Naive thymus-derived CD8-positive, alpha-beta T cell (primary cell): ENCODE results near the gene PRSS50. TPM values are rescaled to one million over a fixed set of nuclear protein-coding genes. Genes with fewer than 3 reads are reported as not detected.
"Not testable (repeated sequence)": the region's sequence is repeated elsewhere in the genome, so short reads cannot be mapped to it uniquely, and the experiment has no call there.

Source experiments
- ATAC-seq, 2 donors: fragments of 150-1000 bp; cut with Tn5 transposase in 1 of 2; sonication (Bioruptor Pico), chemical (Tn5 transposase) in 1 of 2; 1 replicate in 1 of 2; 2 replicates in 1 of 2; pipeline ENCODE4 v1.10.0; 2021; ENCODE audit warnings: mild to moderate bottlenecking in 2 of 2, moderate library complexity in 2 of 2
- POLR2A ChIA-PET: fragments of 350-600 bp; sonication (Branson Sonifier 250); formaldehyde crosslinking; loops from one replicate; lab custom pipeline; 2021; ENCODE audit warnings: antibody characterized with exemption; lab: Charles Lee
- DNase-seq, 10 donors: peaks; one replicate each; pipeline versions ENCODE4 v3.0.0 to v3.0.0-alpha.2; 2020 to 2022
- H3K27ac Mint-ChIP-seq, 10 donors: one replicate each; pipeline ENCODE4 v1.8.0; 2020 to 2022; ENCODE audit warnings: mild to moderate bottlenecking in 10 of 10, mixed read lengths in 10 of 10, moderate library complexity in 4 of 10, inconsistent platforms in 1 of 10
- H3K27me3 Mint-ChIP-seq, 5 donors: one replicate each; pipeline ENCODE4 v1.8.0; 2021 to 2022; ENCODE audit warnings: mixed read lengths in 5 of 5
- H3K36me3 Mint-ChIP-seq, 3 donors: one replicate each; pipeline ENCODE4 v1.8.0; 2020 to 2022; ENCODE audit warnings: mixed read lengths in 3 of 3, mild to moderate bottlenecking in 2 of 3, inconsistent platforms in 1 of 3
- H3K4me1 Mint-ChIP-seq, 4 donors: one replicate each; pipeline ENCODE4 v1.8.0; 2021 to 2022; ENCODE audit warnings: mixed read lengths in 4 of 4
- H3K4me3 Mint-ChIP-seq, 10 donors: one replicate each; pipeline ENCODE4 v1.8.0; 2020 to 2022; ENCODE audit warnings: mild to moderate bottlenecking in 10 of 10, mixed read lengths in 10 of 10, moderate library complexity in 6 of 10, inconsistent platforms in 1 of 10
- H3K9me3 Mint-ChIP-seq, 9 donors: one replicate each; pipeline ENCODE4 v1.8.0; 2020 to 2022; ENCODE audit warnings: mixed read lengths in 9 of 9, mild to moderate bottlenecking in 3 of 9, inconsistent platforms in 1 of 9, moderate library complexity in 1 of 9
- polyA plus RNA-seq, 3 donors: library from polyadenylated mRNA; unstranded; fragments of 300-500 nt; fragmentation: Illumina TruSeq; gene quantifications; one replicate each; pipeline ENCODE4 v1.2.3, GENCODE V29; 2021
- total RNA-seq, 8 experiments: library from RNA in 2 of 8; stranded (reverse) in 2 of 8; gene quantifications; one replicate each; pipeline ENCODE4 v1.2.3 and lab custom pipeline; 2021 to 2026

The PRSS50 gene
- total and polyA plus RNA-seq, 5 experiments from 2014 or later, result 0.05 TPM; not detected in 4

GRCh38 chr3:46742992-46743585 lies 25.4 kb upstream of the PRSS50 start:
- Mint-ChIP-seq H3K27ac (no peak overlapping the region), H3K27me3 (peaks cover 0 to 4% (median 0%) of the 10 kb centered on the region in 5 donors), H3K4me3 (no peak overlapping the region), H3K36me3 (no peaks in the 10 kb centered on the region), H3K4me1 (peaks cover 0 to 2% (median 0%) of the 10 kb centered on the region in 4 donors), H3K9me3 (no peaks in the 10 kb centered on the region)
- POLR2A ChIA-PET, result no interaction called here
- ATAC-seq, result no peak
- DNase-seq, result no peak

- POLR2A ChIA-PET, H3K36me3 Mint-ChIP-seq, DNase-seq, H3K27ac Mint-ChIP-seq, H3K9me3 Mint-ChIP-seq, H3K4me1 Mint-ChIP-seq, ATAC-seq, H3K4me3 Mint-ChIP-seq: not testable (repeated sequence)
- H3K27me3 Mint-ChIP-seq, result peaks cover 0 to 15% (median 5%) of the 10 kb centered on the region in 5 donors
These were observed 21.9 kb upstream of the PRSS50 start for GRCh38 chr3:46739565-46739964.

DNA sequence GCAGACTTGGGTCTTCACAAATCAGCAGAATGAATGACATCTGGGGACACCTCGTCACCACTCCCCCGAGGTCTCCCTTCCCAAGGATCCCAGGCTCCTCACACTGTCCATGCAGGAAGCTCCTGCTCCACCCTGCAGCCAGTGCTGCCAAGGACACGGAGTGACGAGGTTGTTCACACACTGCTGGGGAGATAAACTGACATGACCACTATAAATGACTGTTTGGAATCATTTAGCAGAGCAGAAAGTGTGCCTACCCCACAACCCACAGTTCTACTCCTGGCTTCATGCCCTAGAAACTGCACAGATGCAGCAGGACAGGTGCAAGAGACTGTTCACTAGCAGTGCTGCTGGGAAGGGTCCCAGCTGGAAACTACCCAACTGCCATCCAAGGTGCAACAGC lies 19.7 kb upstream of the PRSS50 start:
- H3K27ac Mint-ChIP-seq, result no peak overlapping the region
- ATAC-seq (no peak), DNase-seq (no peak)
- H3K4me1 Mint-ChIP-seq, result peaks cover 0 to 2% (median 0%) of the 10 kb centered on the region in 4 donors
- no peaks in the 10 kb centered on the region for H3K9me3 Mint-ChIP-seq
- no peak overlapping the region for H3K4me3 Mint-ChIP-seq
- H3K27me3 Mint-ChIP-seq, result peaks cover 0 to 18% (median 6%) of the 10 kb centered on the region in 5 donors
- H3K36me3 Mint-ChIP-seq, result peaks cover 0 to 1% (median 0%) of the 10 kb centered on the region in 3 donors
- POLR2A ChIA-PET, result no interaction called here

DNA sequence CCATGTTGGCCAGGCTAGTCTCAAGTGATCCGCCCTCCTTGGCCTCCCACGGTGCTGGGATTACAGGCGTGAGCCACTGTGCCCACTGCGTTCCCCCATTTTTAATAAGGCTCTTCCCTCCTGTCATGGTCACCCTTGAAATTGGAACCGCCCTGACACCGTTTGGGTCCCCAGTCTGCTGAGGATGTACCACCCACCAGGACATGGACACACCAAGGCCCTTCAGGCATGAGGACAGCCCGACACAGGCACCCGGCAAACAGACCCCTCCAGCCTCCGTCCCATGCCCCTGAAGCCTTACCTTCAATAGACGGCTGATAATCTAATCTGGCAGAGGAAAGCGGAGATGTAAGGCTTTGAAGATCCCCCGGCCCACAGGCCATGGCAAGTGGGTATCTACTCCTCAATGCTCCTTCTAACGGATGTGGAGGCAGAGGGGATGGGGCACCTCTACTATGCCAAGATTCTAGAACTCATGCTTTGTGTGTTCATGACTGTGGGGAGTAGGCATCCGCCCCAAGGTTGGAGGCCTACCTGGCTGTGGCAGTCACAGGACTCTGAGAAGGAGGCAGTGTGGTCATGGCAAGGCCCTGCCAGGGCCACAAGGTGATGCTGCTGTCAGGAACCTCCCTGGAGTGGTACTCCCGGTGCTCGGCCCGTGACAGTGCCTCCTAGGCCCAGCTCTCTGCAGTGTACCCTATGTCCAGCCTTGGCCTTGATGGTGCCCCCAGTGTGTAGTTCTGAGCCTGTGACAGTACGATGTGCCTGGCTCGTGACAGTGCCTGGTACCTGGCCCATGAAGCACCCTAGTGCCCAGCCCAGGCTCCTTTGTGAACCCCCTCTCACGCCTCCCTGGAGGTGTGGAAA lies 18.6 kb upstream of the PRSS50 start:
- H3K4me1 Mint-ChIP-seq, result no peaks in the 10 kb centered on the region
- H3K9me3 Mint-ChIP-seq, result no peaks in the 10 kb centered on the region
- H3K27ac Mint-ChIP-seq, result no peak overlapping the region
- ATAC-seq, result no peak
- no peak overlapping the region for H3K4me3 Mint-ChIP-seq
- H3K36me3 Mint-ChIP-seq, result peaks cover 0 to 1% (median 0%) of the 10 kb centered on the region in 3 donors
- H3K27me3 Mint-ChIP-seq, result peaks cover 0 to 18% (median 9%) of the 10 kb centered on the region in 5 donors
- POLR2A ChIA-PET, result no interaction called here
- peak in 1 of 10 donors; percentile 59 for DNase-seq

DNA sequence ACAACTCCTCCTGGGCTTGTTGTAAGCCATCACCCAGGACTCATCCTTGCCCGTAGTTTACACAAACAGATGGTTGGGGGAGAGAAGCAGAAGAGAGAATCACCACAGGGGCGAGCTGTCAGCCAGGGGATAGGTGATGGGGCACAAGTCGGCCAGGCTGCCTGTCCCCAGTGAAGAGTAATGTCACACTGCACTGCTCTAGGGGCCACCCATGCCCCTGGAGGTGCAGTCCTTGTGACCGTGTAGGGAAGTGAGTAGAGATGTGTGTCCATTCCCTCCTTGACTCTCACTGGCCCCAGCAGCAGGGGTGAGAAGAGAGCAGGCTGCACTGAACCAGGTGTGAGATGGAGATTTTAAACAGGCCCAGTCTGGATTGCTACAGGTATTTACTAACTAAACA lies 17.1 kb upstream of the PRSS50 start:
- no peak for ATAC-seq
- Mint-ChIP-seq H3K27me3 (peaks cover 0 to 18% (median 9%) of the 10 kb centered on the region in 5 donors), H3K4me1 (no peaks in the 10 kb centered on the region), H3K36me3 (peaks cover 0 to 1% (median 0%) of the 10 kb centered on the region in 3 donors), H3K9me3 (no peaks in the 10 kb centered on the region), H3K4me3 (no peak overlapping the region), H3K27ac (peak overlapping the region in 1 of 10 donors; percentile 13)
- no peak for DNase-seq
- POLR2A ChIA-PET, result no interaction called here

- peaks cover 0 to 1% (median 0%) of the 10 kb centered on the region in 3 donors for H3K36me3 Mint-ChIP-seq
- ATAC-seq (no peak), DNase-seq (no peak)
- POLR2A ChIA-PET, result no interaction called here
- H3K27ac Mint-ChIP-seq, result no peak overlapping the region
- peaks cover 0 to 18% (median 9%) of the 10 kb centered on the region in 5 donors for H3K27me3 Mint-ChIP-seq
- no peaks in the 10 kb centered on the region for H3K9me3 Mint-ChIP-seq
- no peaks in the 10 kb centered on the region for H3K4me1 Mint-ChIP-seq
- no peak overlapping the region for H3K4me3 Mint-ChIP-seq
These were observed 15.5 kb upstream of the PRSS50 start for GRCh38 chr3:46733026-46733800.

- POLR2A ChIA-PET, result no interaction called here
- H3K9me3 Mint-ChIP-seq, result no peaks in the 10 kb centered on the region
- no peak for DNase-seq
- H3K27me3 Mint-ChIP-seq, result peaks cover 0 to 9% (median 6%) of the 10 kb centered on the region in 5 donors
- no peak overlapping the region for H3K27ac Mint-ChIP-seq
- no peak overlapping the region for H3K4me3 Mint-ChIP-seq
- H3K4me1 Mint-ChIP-seq, result no peaks in the 10 kb centered on the region
- H3K36me3 Mint-ChIP-seq, result peaks cover 0 to 1% (median 0%) of the 10 kb centered on the region in 3 donors
- ATAC-seq, result no peak
These were observed 14.1 kb upstream of the PRSS50 start for GRCh38 chr3:46731795-46732194.

DNA sequence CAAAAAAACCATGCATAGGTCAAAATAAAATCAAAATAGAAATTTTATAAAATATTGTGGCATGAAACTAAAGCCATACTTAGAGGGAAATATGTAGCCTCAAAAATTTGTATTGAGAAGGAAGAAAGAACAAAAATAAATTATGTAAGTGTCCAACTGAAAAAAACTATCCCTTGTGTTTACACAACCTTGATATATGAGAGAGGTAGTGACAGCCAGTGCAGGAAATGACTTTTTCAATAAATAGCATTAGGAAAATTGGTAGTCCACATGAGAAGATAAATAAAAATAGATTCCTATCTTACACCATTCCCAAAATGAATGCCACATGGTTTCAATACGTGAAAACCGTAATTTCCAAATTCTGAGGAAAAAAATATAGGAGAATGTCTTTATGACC lies 13.2 kb upstream of the PRSS50 start:
- H3K27me3 Mint-ChIP-seq, result peaks cover 0 to 11% (median 6%) of the 10 kb centered on the region in 5 donors
- no peaks in the 10 kb centered on the region for H3K4me1 Mint-ChIP-seq
- ATAC-seq, result no peak
- H3K4me3 Mint-ChIP-seq, result no peak overlapping the region
- POLR2A ChIA-PET, result no interaction called here
- H3K27ac Mint-ChIP-seq, result no peak overlapping the region
- H3K9me3 Mint-ChIP-seq, result no peaks in the 10 kb centered on the region
- peaks cover 0 to 1% (median 0%) of the 10 kb centered on the region in 3 donors for H3K36me3 Mint-ChIP-seq
- DNase-seq, result no peak

DNA sequence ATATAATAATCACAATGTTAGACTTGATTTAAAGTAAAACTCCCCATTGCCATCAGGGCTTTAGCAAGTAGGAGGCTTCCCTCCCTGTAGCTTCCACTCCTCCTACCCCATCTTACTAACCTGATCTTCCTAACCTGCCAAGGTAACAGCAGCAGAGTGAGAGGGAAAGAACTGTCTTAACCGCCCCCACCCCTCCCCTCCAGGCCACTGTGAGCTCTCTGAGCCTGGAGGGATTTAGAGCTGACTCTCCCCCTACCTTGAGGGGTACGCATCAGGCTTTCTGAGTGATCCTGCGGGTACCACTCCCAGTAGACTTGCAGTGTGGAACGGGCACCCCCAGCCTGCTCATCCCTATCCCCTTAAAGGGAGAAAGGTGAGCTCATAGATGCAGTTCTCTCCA lies 11.4 kb upstream of the PRSS50 start:
- peak overlapping the region in 1 of 10 donors; percentile 71 for H3K27ac Mint-ChIP-seq
- ATAC-seq, result no peak

GRCh38 chr3:46725621-46726314 lies 8.1 kb upstream of the PRSS50 start:
- Mint-ChIP-seq H3K27me3 (peaks cover 0 to 15% (median 0%) of the 10 kb centered on the region in 5 donors), H3K27ac (no peak overlapping the region), H3K4me3 (no peak overlapping the region), H3K9me3 (peaks cover 0 to 4% (median 0%) of the 10 kb centered on the region in 9 donors), H3K36me3 (no peaks in the 10 kb centered on the region), H3K4me1 (no peaks in the 10 kb centered on the region)
- POLR2A ChIA-PET, result no interaction called here
- DNase-seq (no peak), ATAC-seq (no peak)

More for the DNA sequence above, 11.4 kb upstream of the PRSS50 start:
- Mint-ChIP-seq H3K4me3 (no peak overlapping the region), H3K36me3 (no peaks in the 10 kb centered on the region), H3K9me3 (no peaks in the 10 kb centered on the region), H3K27me3 (peaks cover 0 to 11% (median 4%) of the 10 kb centered on the region in 5 donors), H3K4me1 (no peaks in the 10 kb centered on the region)
- POLR2A ChIA-PET, result no interaction called here
- DNase-seq, result no peak

DNA sequence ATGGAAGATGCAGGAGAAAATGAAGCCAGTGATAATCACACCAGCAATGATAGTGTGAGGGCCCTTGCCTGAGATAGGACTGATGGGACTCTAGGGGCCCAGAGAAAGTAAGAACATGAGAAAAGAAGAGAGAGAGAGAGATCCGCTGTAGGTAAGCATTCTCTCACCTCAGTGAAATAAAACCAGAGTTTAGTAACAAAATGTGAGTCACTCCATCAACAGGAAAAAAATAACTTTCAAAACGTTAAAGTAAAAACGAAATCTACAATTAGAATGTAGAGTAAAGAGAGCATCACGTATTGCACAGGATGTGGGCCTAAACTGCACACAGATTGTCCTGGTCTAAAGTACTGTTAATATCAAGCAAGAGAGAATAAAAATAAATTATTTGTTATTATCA lies 6.8 kb upstream of the PRSS50 start:
- no peak overlapping the region for H3K27ac Mint-ChIP-seq

GRCh38 chr3:46722443-46722842 lies 4.8 kb upstream of the PRSS50 start:
- ATAC-seq (no peak), DNase-seq (no peak)
- H3K27ac Mint-ChIP-seq, result no peak overlapping the region
- peaks cover 11 to 30% (median 23%) of the 10 kb centered on the region in 5 donors for H3K27me3 Mint-ChIP-seq
- H3K9me3 Mint-ChIP-seq, result peaks cover 0 to 4% (median 0%) of the 10 kb centered on the region in 9 donors
- H3K4me3 Mint-ChIP-seq, result no peak overlapping the region
- H3K4me1 Mint-ChIP-seq, result peaks cover 0 to 3% (median 0%) of the 10 kb centered on the region in 4 donors
- H3K36me3 Mint-ChIP-seq, result no peaks in the 10 kb centered on the region
- POLR2A ChIA-PET, result no interaction called here

More for the DNA sequence above, 6.8 kb upstream of the PRSS50 start:
- DNase-seq (no peak), ATAC-seq (no peak)
- H3K9me3 Mint-ChIP-seq, result peaks cover 0 to 4% (median 0%) of the 10 kb centered on the region in 9 donors
- H3K4me3 Mint-ChIP-seq, result no peak overlapping the region
- no peaks in the 10 kb centered on the region for H3K36me3 Mint-ChIP-seq
- H3K27me3 Mint-ChIP-seq, result peaks cover under 1 to 20% (median 7%) of the 10 kb centered on the region in 5 donors
- POLR2A ChIA-PET, result no interaction called here
- H3K4me1 Mint-ChIP-seq, result no peaks in the 10 kb centered on the region
